SK-N-SH (cell line): ENCODE data around the gene ADORA3. TPM values are rescaled to one million over a fixed set of nuclear protein-coding genes. Genes with fewer than 3 reads are reported as not detected.

Source experiments
- CTCF ChIA-PET: fragments of 300-600, 350-600 bp; formaldehyde crosslinking; extraction: SDS; loops from one replicate; lab custom pipeline; 2021; lab: Yijun Ruan, JAX
- POLR2A ChIA-PET: fragments of 350-600 bp; sonication (Branson Sonifier 250); formaldehyde crosslinking; extraction: SDS; loops from one replicate; lab custom pipeline; 2020; ENCODE audit warnings: antibody characterized with exemption, inconsistent platforms; lab: Yijun Ruan, JAX
- DNase-seq: peaks from one replicate; pipeline ENCODE4 v3.0.0; 2012
- H2AFZ ChIP-seq: fragments of 200-600 bp; sonication (generic); 2 replicates; pipeline ENCODE4 v1.8.1; 2016; ENCODE audit warnings: antibody characterized with exemption, mild to moderate bottlenecking, low read depth
- H3F3A ChIP-seq: fragments of 200-600 bp; sonication (generic); replicated peaks from 2 replicates; pipeline ENCODE3; 2016; ENCODE audit warnings: antibody characterized with exemption, mild to moderate bottlenecking; ENCODE audit not compliant: insufficient read depth
- H3K27ac ChIP-seq, 2 experiments: fragments of 200-500 bp in 1 of 2; fragments of 200-600 bp in 1 of 2; sonication (Bioruptor generic) in 1 of 2; sonication (generic), shearing (Covaris generic) in 1 of 2; 2 replicates each; pipeline versions ENCODE4 v1.5.1 to v1.6.1; 2014 to 2016; ENCODE audit warnings: low read depth in 2 of 2, inconsistent platforms in 1 of 2, low read length in 1 of 2, mild to moderate bottlenecking in 1 of 2, mixed read lengths in 1 of 2
- H3K27me3 ChIP-seq: fragments of 200-600 bp; sonication (generic), shearing (Covaris generic); 2 replicates; pipeline ENCODE4 v1.6.1; 2016; ENCODE audit warnings: mixed run types; ENCODE audit not compliant: insufficient read depth
- H3K36me3 ChIP-seq, 2 experiments: fragments of 200-500 bp in 1 of 2; fragments of 200-600 bp in 1 of 2; sonication (Bioruptor generic) in 1 of 2; sonication (generic) in 1 of 2; replicated peaks in 1 of 2; 2 replicates each; pipeline versions ENCODE3 to v1.5.1; 2014 to 2016; ENCODE audit warnings: low read length in 1 of 2, mild to moderate bottlenecking in 1 of 2; ENCODE audit not compliant: insufficient read depth in 2 of 2, control insufficient read depth in 1 of 2
- H3K4me1 ChIP-seq, 2 experiments: fragments of 200-500 bp in 1 of 2; fragments of 200-600 bp in 1 of 2; sonication (Bioruptor generic) in 1 of 2; sonication (generic), shearing (Covaris generic) in 1 of 2; 2 replicates each; pipeline versions ENCODE4 v1.5.1 to v1.6.1; 2014 to 2016; ENCODE audit warnings: low read depth in 1 of 2, low read length in 1 of 2, mixed run types in 1 of 2; ENCODE audit not compliant: insufficient read depth in 2 of 2, control insufficient read depth in 1 of 2
- H3K4me2 ChIP-seq: fragments of 200-600 bp; sonication (generic), shearing (Covaris generic); 2 replicates; pipeline ENCODE4 v1.6.1; 2017; ENCODE audit warnings: mixed run types
- H3K4me3 ChIP-seq, 2 experiments: fragments of 200-500 bp in 1 of 2; fragments of 200-600 bp in 1 of 2; sonication (Bioruptor generic) in 1 of 2; sonication (generic), shearing (Covaris generic) in 1 of 2; 2 replicates each; pipeline versions ENCODE4 v1.5.1 to v1.8.1; 2014 to 2016; ENCODE audit warnings: low read depth in 2 of 2, inconsistent platforms in 1 of 2, low read length in 1 of 2, mild to moderate bottlenecking in 1 of 2, mixed read lengths in 1 of 2, moderate library complexity in 1 of 2
- H3K79me2 ChIP-seq: fragments of 200-600 bp; sonication (generic); 2 replicates; pipeline ENCODE4 v1.8.1; 2017; ENCODE audit warnings: mild to moderate bottlenecking; ENCODE audit not compliant: insufficient read depth
- H3K9ac ChIP-seq: fragments of 200-600 bp; sonication (generic); 2 replicates; pipeline ENCODE4 v1.6.1; 2017; ENCODE audit warnings: mixed run types
- H3K9me2 ChIP-seq: fragments of 200-600 bp; sonication (generic); 2 replicates; pipeline ENCODE4 v1.6.1; 2017; ENCODE audit warnings: mixed run types
- H3K9me3 ChIP-seq: fragments of 200-600 bp; sonication (generic); 2 replicates; pipeline ENCODE4 v1.6.1; 2017; ENCODE audit warnings: mixed run types, mild to moderate bottlenecking, moderate library complexity
- H4K20me1 ChIP-seq: fragments of 200-600 bp; sonication (generic); 2 replicates; pipeline ENCODE4 v1.6.1; 2017; ENCODE audit warnings: mild to moderate bottlenecking, mixed run types; ENCODE audit not compliant: insufficient read depth
- CTCF ChIP-seq: fragments of 200-600 bp; sonication (generic); IDR thresholded peaks from 2 replicates; pipeline ENCODE4 v1.6.1; 2017; ENCODE audit warnings: antibody characterized with exemption, mild to moderate bottlenecking, moderate library complexity
- FOXM1 ChIP-seq: IDR thresholded peaks from 2 replicates; pipeline ENCODE4 v1.4.0; 2012; ENCODE audit warnings: low read depth, mild to moderate bottlenecking
- GABPA ChIP-seq: IDR thresholded peaks from 2 replicates; pipeline ENCODE4 v1.4.0; 2012; ENCODE audit warnings: low read depth, mild to moderate bottlenecking
- NFIC ChIP-seq: IDR thresholded peaks from 2 replicates; pipeline ENCODE4 v1.4.0; 2012; ENCODE audit warnings: borderline replicate concordance
- PBX3 ChIP-seq: IDR thresholded peaks from 2 replicates; pipeline ENCODE4; 2012
- RCOR1 ChIP-seq: fragments of 150-350 bp; IDR thresholded peaks from 2 replicates; pipeline ENCODE4 v1.6.1; 2017; ENCODE audit warnings: antibody characterized with exemption, low read length
- TCF12 ChIP-seq: IDR thresholded peaks from 2 replicates; pipeline ENCODE4 v1.4.0; 2012
- TEAD4 ChIP-seq: IDR thresholded peaks from 2 replicates; pipeline ENCODE4 v1.4.0; 2012; ENCODE audit warnings: mild to moderate bottlenecking, borderline replicate concordance; ENCODE audit not compliant: insufficient read depth
- WGBS: methylation state at CpG from one replicate; pipeline ENCODE4 v1.1.6; 2017; ENCODE audit warnings: low lambda C conversion rate; 5-methylcytosine and 5-hydroxymethylcytosine counted together
- polyA plus RNA-seq, 3 experiments: library from polyadenylated mRNA; depleted of rRNA; stranded (reverse); fragments of >200 nt; gene quantifications; 2 replicates each; pipeline ENCODE4 v1.2.3, GENCODE V29; 2012

The ADORA3 gene
- polyA plus RNA-seq, 1 of the 3 experiments (the other 2 are of a cell fraction): not detected

- no peak overlapping the region for H3K4me3 ChIP-seq
- no peaks in the 10 kb centered on the region for H3K79me2 ChIP-seq
- TF ChIP-seq TCF12 (no peak), CTCF (peak; percentile 19)
- WGBS: 82% methylated on average over 13 of the region's 13 CpGs
- no peaks in the 10 kb centered on the region for H3K9me2 ChIP-seq
- no peak overlapping the region for H2AFZ ChIP-seq
- H4K20me1 ChIP-seq: no peaks in the 10 kb centered on the region
- H3K9me3 ChIP-seq: no peaks in the 10 kb centered on the region
- DNase-seq: no peak
- no peaks in the 10 kb centered on the region for H3K27me3 ChIP-seq
- H3F3A ChIP-seq: no peaks in the 10 kb centered on the region
- H3K4me1 ChIP-seq: peaks cover 0 to 8% of the 10 kb centered on the region in 2 experiments; a peak in 1 of 4 replicates
- POLR2A ChIA-PET: no interaction called here
- H3K27ac ChIP-seq: no peak overlapping the region
- CTCF ChIA-PET: interaction anchor here (0.9 to 4.2 kb wide), 4 partner anchors 9 to 253 kb away, joined by 3 to 44 read pairs (median 5); partner anchors contain the start of gene INKA2
- H3K9ac ChIP-seq: no peak overlapping the region
- no peaks in the 10 kb centered on the region for H3K36me3 ChIP-seq
- no peak overlapping the region for H3K4me2 ChIP-seq
Observed at GRCh38 chr1:111516005-111516535, 12.6 kb upstream of the ADORA3 start.

GRCh38 chr1:111515291-111516004 is 12.0 kb upstream of the ADORA3 start:
- peak; percentile 39 for DNase-seq
- Histone ChIP-seq H3K4me1 (peaks cover 0 to 8% of the 10 kb centered on the region in 2 experiments; a peak in 1 of 4 replicates), H3K9ac (no peak overlapping the region), H3F3A (no peaks in the 10 kb centered on the region), H3K9me2 (no peaks in the 10 kb centered on the region), H3K36me3 (no peaks in the 10 kb centered on the region), H3K27me3 (no peaks in the 10 kb centered on the region), H3K4me3 (no peak overlapping the region), H3K4me2 (no peak overlapping the region), H2AFZ (no peak overlapping the region), H3K79me2 (no peaks in the 10 kb centered on the region), H4K20me1 (no peaks in the 10 kb centered on the region), H3K27ac (no peak overlapping the region), H3K9me3 (no peaks in the 10 kb centered on the region)
- 65% methylated on average over 24 of the region's 40 CpGs for WGBS
- TF ChIP-seq FOXM1 (no peak), TEAD4 (no peak), PBX3 (no peak)
- POLR2A ChIA-PET: no interaction called here
- CTCF ChIA-PET: interaction anchor here (0.7 to 0.9 kb wide), 2 partner anchors 33 to 254 kb away, joined by 3 read pairs; no protein-coding TSS in a partner anchor

- no peaks in the 10 kb centered on the region for H3K27me3 ChIP-seq
- H3K27ac ChIP-seq: no peak overlapping the region
- TF ChIP-seq RCOR1 (0 out of 2 replicates have a peak, but pooled peaks have one; percentile 10), GABPA (no peak), NFIC (no peak)
- H3K4me1 ChIP-seq: peaks cover 0 to 8% of the 10 kb centered on the region in 2 experiments; a peak in 1 of 4 replicates
- no peak overlapping the region for H3K4me3 ChIP-seq
- H3K79me2 ChIP-seq: no peaks in the 10 kb centered on the region
- DNase-seq: peak; percentile 52
- H3K36me3 ChIP-seq: no peaks in the 10 kb centered on the region
- no peak overlapping the region for H3K4me2 ChIP-seq
- H4K20me1 ChIP-seq: no peaks in the 10 kb centered on the region
- POLR2A ChIA-PET: no interaction called here
- no peaks in the 10 kb centered on the region for H3F3A ChIP-seq
- CTCF ChIA-PET: no interaction called here
- H3K9ac ChIP-seq: no peak overlapping the region
- 78% methylated on average over 8 of the region's 8 CpGs for WGBS
- no peaks in the 10 kb centered on the region for H3K9me2 ChIP-seq
- no peaks in the 10 kb centered on the region for H3K9me3 ChIP-seq
- 0 out of 2 replicates have a peak overlapping the region, but pooled peaks have one; percentile 11 for H2AFZ ChIP-seq
Observed at GRCh38 chr1:111513410-111514020, 10.1 kb upstream of the ADORA3 start.
